GM12892 (cell line): ENCODE measurements around the gene NR3C2.

Source experiments
- POLR2A ChIP-seq: IDR thresholded peaks from 2 replicates; pipeline ENCODE4 v1.6.1; 2011; ENCODE audit warnings: low read depth, low read length, control low read depth
- POLR2AphosphoS5 ChIP-seq: IDR thresholded peaks from 2 replicates; pipeline ENCODE4 v1.6.1; 2011; ENCODE audit warnings: low read depth, low read length, control low read depth
- TAF1 ChIP-seq: IDR thresholded peaks from 2 replicates; pipeline ENCODE4 v1.6.1; 2011; ENCODE audit warnings: low read depth, mild to moderate bottlenecking, control low read depth, low read length, borderline replicate concordance

GRCh38 chr4:148263802-148264201, 178.4 kb downstream of the NR3C2 start:
- TF ChIP-seq POLR2A: no peak
- TF ChIP-seq TAF1: no peak
- TF ChIP-seq POLR2AphosphoS5: no peak
